Measurements from ENCODE around the gene CDADC1.
A peak's percentile ranks its signal among the peaks of the same experiment; 100 is the strongest.

The CDADC1 gene

GRCh38 chr13:49240017-49240416 lies 7.7 kb upstream of the CDADC1 start:
- Histone ChIP-seq H3K36me3 (ENCODE audit: control insufficient read depth, insufficient read depth, low read length) (no peaks in the 10 kb centered on the region), H3K9me3 (ENCODE audit: control insufficient read depth, low read length) (no peaks in the 10 kb centered on the region), H3K4me1 (ENCODE audit: control insufficient read depth, insufficient read depth, low read length, poor library complexity, severe bottlenecking) (peaks cover 9% of the 10 kb centered on the region), H3K4me3 (ENCODE audit: extremely low read depth, insufficient read depth, low read length, poor library complexity, severe bottlenecking) (no peak overlapping the region), H3K27ac (ENCODE audit: low read depth, low read length, severe bottlenecking) (no peak overlapping the region)
- 40 to 57% methylated on average over 1 of the region's 4 CpGs for WGBS, 2 experiments (ENCODE audit: insufficient coverage in 2 of 2)

GRCh38 chr13:49241296-49241695 lies 6.4 kb upstream of the CDADC1 start:
- Histone ChIP-seq H3K4me1 (ENCODE audit: control insufficient read depth, insufficient read depth, low read length, poor library complexity, severe bottlenecking) (peaks cover 9% of the 10 kb centered on the region), H3K4me3 (ENCODE audit: extremely low read depth, insufficient read depth, low read length, poor library complexity, severe bottlenecking) (no peak overlapping the region), H3K9me3 (ENCODE audit: control insufficient read depth, low read length) (no peaks in the 10 kb centered on the region), H3K36me3 (ENCODE audit: control insufficient read depth, insufficient read depth, low read length) (no peaks in the 10 kb centered on the region), H3K27ac (ENCODE audit: low read depth, low read length, severe bottlenecking) (no peak overlapping the region)
- 93 to 98% methylated on average over 6 of the region's 7 CpGs for WGBS, 2 experiments (ENCODE audit: insufficient coverage in 2 of 2)

DNA sequence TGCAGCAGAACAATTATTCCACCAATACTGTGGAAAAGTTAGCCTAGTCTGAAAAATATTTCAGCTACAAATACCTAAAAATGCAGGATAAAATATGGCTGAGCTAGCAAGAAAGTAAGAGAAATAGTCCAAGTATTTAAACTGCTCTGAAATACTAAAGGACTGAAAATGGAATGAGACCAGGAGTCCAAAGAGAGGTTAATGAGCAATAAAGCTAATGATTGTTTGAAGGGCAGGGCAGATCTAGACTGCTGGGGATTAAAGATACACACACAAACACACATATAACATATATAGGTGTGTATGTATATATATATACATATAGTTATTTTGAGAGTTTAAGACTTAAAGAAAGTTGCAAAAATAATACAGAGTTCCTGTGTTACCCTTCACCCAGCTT lies 2.6 kb upstream of the CDADC1 start:
- H3K36me3 ChIP-seq (ENCODE audit: control insufficient read depth, insufficient read depth, low read length) = no peaks in the 10 kb centered on the region
- H3K9me3 ChIP-seq (ENCODE audit: control insufficient read depth, low read length) = no peaks in the 10 kb centered on the region
- H3K27ac ChIP-seq (ENCODE audit: low read depth, low read length, severe bottlenecking) = no peak overlapping the region
- H3K4me1 ChIP-seq (ENCODE audit: control insufficient read depth, insufficient read depth, low read length, poor library complexity, severe bottlenecking) = peaks cover 9% of the 10 kb centered on the region
- no peak overlapping the region for H3K4me3 ChIP-seq (ENCODE audit: extremely low read depth, insufficient read depth, low read length, poor library complexity, severe bottlenecking)

- H3K36me3 ChIP-seq (ENCODE audit: control insufficient read depth, insufficient read depth, low read length) = no peaks in the 10 kb centered on the region
- peak overlapping the region; percentile 70 for H3K27ac ChIP-seq (ENCODE audit: low read depth, low read length, severe bottlenecking)
- peak overlapping the region; percentile 75 for H3K4me3 ChIP-seq (ENCODE audit: extremely low read depth, insufficient read depth, low read length, poor library complexity, severe bottlenecking)
- no peaks in the 10 kb centered on the region for H3K9me3 ChIP-seq (ENCODE audit: control insufficient read depth, low read length)
- H3K4me1 ChIP-seq (ENCODE audit: control insufficient read depth, insufficient read depth, low read length, poor library complexity, severe bottlenecking) = peaks cover 9% of the 10 kb centered on the region
- WGBS, 2 experiments (ENCODE audit: insufficient coverage in 2 of 2) = 0 to 2% methylated on average over 1 to 3 of the region's 4 CpGs
These were observed 679 bp upstream of the CDADC1 start for GRCh38 chr13:49246850-49247642.

- Histone ChIP-seq H3K36me3 (ENCODE audit: control insufficient read depth, insufficient read depth, low read length) (no peaks in the 10 kb centered on the region), H3K27ac (ENCODE audit: low read depth, low read length, severe bottlenecking) (peak overlapping the region; percentile 70), H3K4me1 (ENCODE audit: control insufficient read depth, insufficient read depth, low read length, poor library complexity, severe bottlenecking) (peaks cover 7% of the 10 kb centered on the region), H3K4me3 (ENCODE audit: extremely low read depth, insufficient read depth, low read length, poor library complexity, severe bottlenecking) (peak overlapping the region; percentile 75), H3K9me3 (ENCODE audit: control insufficient read depth, low read length) (no peaks in the 10 kb centered on the region)
- 8 to 10% methylated on average over 4 to 5 of the region's 6 CpGs for WGBS, 2 experiments (ENCODE audit: insufficient coverage in 2 of 2)
These were observed 887 bp downstream of the CDADC1 start for GRCh38 chr13:49248622-49249002.

DNA sequence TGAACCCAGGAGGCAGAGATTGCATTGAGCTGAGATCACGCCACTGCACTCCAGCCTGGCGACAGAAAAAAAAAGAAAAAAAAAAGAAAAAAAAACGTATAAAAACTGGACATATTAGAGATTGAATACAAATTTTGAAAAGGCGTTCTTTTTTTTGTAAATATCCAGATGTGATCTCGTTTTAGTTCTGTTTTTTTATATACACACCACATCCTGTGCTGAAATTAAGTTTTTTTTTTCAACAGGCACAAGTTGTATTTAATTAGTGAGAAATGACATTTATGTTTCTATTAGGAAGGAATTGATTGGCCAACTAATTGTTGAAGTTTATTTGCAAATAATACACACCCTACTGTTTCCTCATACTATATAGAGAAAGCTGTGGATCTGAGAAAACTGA lies 3.6 kb downstream of the CDADC1 start:
- H3K9me3 ChIP-seq (ENCODE audit: control insufficient read depth, low read length) = no peaks in the 10 kb centered on the region

DNA sequence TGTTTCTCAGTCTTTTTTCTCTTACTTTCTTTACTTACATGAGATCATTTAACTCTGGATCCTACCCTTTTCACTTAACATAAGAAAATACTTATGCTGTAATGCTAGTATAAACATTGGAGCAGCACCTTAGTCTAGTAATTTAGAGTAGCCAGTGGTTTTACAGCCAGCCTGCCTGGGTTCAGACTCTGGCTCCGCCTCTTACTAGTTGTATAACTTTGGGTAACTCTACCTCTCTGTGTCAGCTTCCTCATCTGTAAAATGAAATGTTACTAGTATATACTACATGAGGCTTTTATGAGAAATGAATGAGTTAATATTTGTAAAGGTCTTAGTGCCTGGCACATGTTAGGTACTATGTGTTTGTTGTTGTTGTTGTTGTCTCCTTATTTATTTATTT lies 5.6 kb downstream of the CDADC1 start:
- no CpG with 5 or more reads among the region's 1 CpG for WGBS, 2 experiments (ENCODE audit: insufficient coverage in 2 of 2)
- Histone ChIP-seq H3K4me1 (ENCODE audit: control insufficient read depth, insufficient read depth, low read length, poor library complexity, severe bottlenecking) (no peaks in the 10 kb centered on the region), H3K4me3 (ENCODE audit: extremely low read depth, insufficient read depth, low read length, poor library complexity, severe bottlenecking) (no peak overlapping the region)

More for the DNA sequence above, 3.6 kb downstream of the CDADC1 start:
- Histone ChIP-seq H3K4me1 (ENCODE audit: control insufficient read depth, insufficient read depth, low read length, poor library complexity, severe bottlenecking) (no peaks in the 10 kb centered on the region), H3K27ac (ENCODE audit: low read depth, low read length, severe bottlenecking) (no peak overlapping the region), H3K36me3 (ENCODE audit: control insufficient read depth, insufficient read depth, low read length) (peaks cover 4% of the 10 kb centered on the region), H3K4me3 (ENCODE audit: extremely low read depth, insufficient read depth, low read length, poor library complexity, severe bottlenecking) (no peak overlapping the region)
- WGBS, 2 experiments (ENCODE audit: insufficient coverage in 2 of 2) = 96 to 100% methylated on average over 4 of the region's 5 CpGs

DNA sequence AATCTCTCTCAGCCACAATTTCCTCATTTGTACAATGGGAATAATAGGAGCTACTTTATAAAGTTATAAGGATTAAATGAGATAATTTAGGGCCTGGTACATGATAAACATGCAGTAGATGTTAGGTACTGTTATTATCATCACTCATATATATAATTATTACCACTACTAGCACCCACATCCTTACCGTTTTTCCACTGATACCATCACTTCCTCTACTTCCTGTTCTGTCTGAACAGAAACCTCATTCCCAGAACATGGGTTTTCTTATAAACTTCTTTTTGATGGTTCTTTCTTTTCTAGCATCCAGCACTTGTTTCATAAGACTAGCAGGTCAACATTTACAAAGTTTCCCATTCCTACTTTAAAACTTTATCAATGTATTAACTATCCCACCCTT lies 6.3 kb downstream of the CDADC1 start:
- Histone ChIP-seq H3K9me3 (ENCODE audit: control insufficient read depth, low read length) (no peaks in the 10 kb centered on the region), H3K4me1 (ENCODE audit: control insufficient read depth, insufficient read depth, low read length, poor library complexity, severe bottlenecking) (no peaks in the 10 kb centered on the region), H3K27ac (ENCODE audit: low read depth, low read length, severe bottlenecking) (no peak overlapping the region), H3K4me3 (ENCODE audit: extremely low read depth, insufficient read depth, low read length, poor library complexity, severe bottlenecking) (no peak overlapping the region), H3K36me3 (ENCODE audit: control insufficient read depth, insufficient read depth, low read length) (peaks cover 9% of the 10 kb centered on the region)
- WGBS, 2 experiments (ENCODE audit: insufficient coverage in 2 of 2) = 100% methylated on average over 1 of the region's 1 CpG

More for the DNA sequence above, 5.6 kb downstream of the CDADC1 start:
- Histone ChIP-seq H3K27ac (ENCODE audit: low read depth, low read length, severe bottlenecking) (no peak overlapping the region), H3K36me3 (ENCODE audit: control insufficient read depth, insufficient read depth, low read length) (peaks cover 9% of the 10 kb centered on the region), H3K9me3 (ENCODE audit: control insufficient read depth, low read length) (no peaks in the 10 kb centered on the region)

- 90 to 100% methylated on average over 2 of the region's 2 CpGs for WGBS, 2 experiments (ENCODE audit: insufficient coverage in 2 of 2)
- Histone ChIP-seq H3K36me3 (ENCODE audit: control insufficient read depth, insufficient read depth, low read length) (peaks cover 19% of the 10 kb centered on the region), H3K9me3 (ENCODE audit: control insufficient read depth, low read length) (no peaks in the 10 kb centered on the region), H3K4me3 (ENCODE audit: extremely low read depth, insufficient read depth, low read length, poor library complexity, severe bottlenecking) (no peak overlapping the region), H3K27ac (ENCODE audit: low read depth, low read length, severe bottlenecking) (no peak overlapping the region), H3K4me1 (ENCODE audit: control insufficient read depth, insufficient read depth, low read length, poor library complexity, severe bottlenecking) (no peaks in the 10 kb centered on the region)
These were observed 9.1 kb downstream of the CDADC1 start for GRCh38 chr13:49256841-49257240.

GRCh38 chr13:49258089-49258796 lies 10.5 kb downstream of the CDADC1 start:
- 100% methylated on average over 1 of the region's 3 CpGs; no CpG with 5 or more reads in 1 of the 2 experiments for WGBS, 2 experiments (ENCODE audit: insufficient coverage in 2 of 2)
- Histone ChIP-seq H3K4me3 (ENCODE audit: extremely low read depth, insufficient read depth, low read length, poor library complexity, severe bottlenecking) (no peak overlapping the region), H3K9me3 (ENCODE audit: control insufficient read depth, low read length) (no peaks in the 10 kb centered on the region), H3K4me1 (ENCODE audit: control insufficient read depth, insufficient read depth, low read length, poor library complexity, severe bottlenecking) (no peaks in the 10 kb centered on the region), H3K36me3 (ENCODE audit: control insufficient read depth, insufficient read depth, low read length) (peaks cover 19% of the 10 kb centered on the region), H3K27ac (ENCODE audit: low read depth, low read length, severe bottlenecking) (no peak overlapping the region)

- Histone ChIP-seq H3K36me3 (ENCODE audit: control insufficient read depth, insufficient read depth, low read length) (peaks cover 19% of the 10 kb centered on the region), H3K4me3 (ENCODE audit: extremely low read depth, insufficient read depth, low read length, poor library complexity, severe bottlenecking) (no peak overlapping the region), H3K4me1 (ENCODE audit: control insufficient read depth, insufficient read depth, low read length, poor library complexity, severe bottlenecking) (no peaks in the 10 kb centered on the region), H3K27ac (ENCODE audit: low read depth, low read length, severe bottlenecking) (no peak overlapping the region), H3K9me3 (ENCODE audit: control insufficient read depth, low read length) (no peaks in the 10 kb centered on the region)
- WGBS, 2 experiments (ENCODE audit: insufficient coverage in 2 of 2) = 93 to 98% methylated on average over 3 to 6 of the region's 6 CpGs
These were observed 11.9 kb downstream of the CDADC1 start for GRCh38 chr13:49259586-49259985.
